PC-9 (cell line): ENCODE data around the gene ADAMTS3. TPM values are rescaled to one million over a fixed set of nuclear protein-coding genes. Genes with fewer than 3 reads are reported as not detected.

Experiments used
- BruUV-seq: library from RNA; stranded (reverse); fragments of 400-500 nt; replicated peaks from 2 replicates; lab custom pipeline; 2021; lab: Mats Ljungman, UMichigan
- CTCF ChIA-PET: fragments of 300-600 bp; sonication (Branson Sonifier 250); formaldehyde crosslinking; loops from one replicate; lab custom pipeline; 2022; ENCODE audit warnings: antibody characterized with exemption; lab: Charles Lee
- POLR2A ChIA-PET: fragments of 300-600 bp; sonication (Branson Sonifier 250); formaldehyde crosslinking; loops from one replicate; lab custom pipeline; 2022; ENCODE audit warnings: antibody characterized with exemption; ENCODE audit not compliant: unreplicated experiment; lab: Charles Lee
- DNase-seq, 2 experiments: peaks; one replicate each; pipeline versions ENCODE4 v3.0.0 to v3.0.0-alpha.2; 2015 to 2022; ENCODE audit warnings: mixed read lengths in 1 of 2
- H2AFZ ChIP-seq: fragments of 200-600 bp; sonication (generic); 2 replicates; pipeline ENCODE4 v1.8.1; 2017; ENCODE audit warnings: antibody characterized with exemption
- H3F3A ChIP-seq: fragments of 200-600 bp; sonication (generic); 2 replicates; pipeline ENCODE4 v1.8.1; 2017; ENCODE audit warnings: antibody characterized with exemption, mild to moderate bottlenecking, low read depth; ENCODE audit not compliant: insufficient read depth
- H3K27ac ChIP-seq: fragments of 200-600 bp; sonication (generic); 2 replicates; pipeline ENCODE4 v1.6.1; 2016; ENCODE audit warnings: mixed run types
- H3K27me3 ChIP-seq: fragments of 200-600 bp; sonication (generic); 2 replicates; pipeline ENCODE4 v1.6.1; 2016; ENCODE audit warnings: low read depth, mixed run types; ENCODE audit not compliant: insufficient read depth
- H3K36me3 ChIP-seq: fragments of 200-600 bp; sonication (generic); 2 replicates; pipeline ENCODE4 v1.6.1; 2016; ENCODE audit warnings: low read depth, mixed run types
- H3K4me1 ChIP-seq: fragments of 200-600 bp; sonication (generic); replicated peaks from 2 replicates; pipeline ENCODE4 v1.6.1; 2016; ENCODE audit warnings: mixed run types; ENCODE audit not compliant: insufficient read depth
- H3K4me2 ChIP-seq: fragments of 200-600 bp; sonication (generic); 2 replicates; pipeline ENCODE4 v1.6.1; 2017; ENCODE audit warnings: mixed run types
- H3K4me3 ChIP-seq: fragments of 200-600 bp; sonication (generic); 2 replicates; pipeline ENCODE4 v1.6.1; 2016; ENCODE audit warnings: mixed run types
- H3K79me2 ChIP-seq: fragments of 200-600 bp; sonication (generic); 2 replicates; pipeline ENCODE4 v1.6.1; 2017; ENCODE audit warnings: low read depth, mixed run types
- H3K9me2 ChIP-seq: fragments of 200-600 bp; sonication (generic); 2 replicates; pipeline ENCODE4 v1.8.1; 2017; ENCODE audit warnings: mild to moderate bottlenecking; ENCODE audit not compliant: insufficient read depth
- H3K9me3 ChIP-seq: fragments of 200-600 bp; sonication (generic); 2 replicates; pipeline ENCODE4 v1.8.1; 2016; ENCODE audit warnings: low read depth; ENCODE audit not compliant: insufficient read depth
- H4K20me1 ChIP-seq: fragments of 200-600 bp; sonication (generic); 2 replicates; pipeline ENCODE4 v1.8.1; 2017; ENCODE audit not compliant: insufficient read depth
- EZH2 ChIP-seq: fragments of 200-600 bp; sonication (generic); IDR thresholded peaks from 2 replicates; pipeline ENCODE4 v1.8.0; 2017; ENCODE audit warnings: antibody characterized with exemption, low read depth
- intact Hi-C: fragments of 100-400 bp; cut with micrococcal nuclease; formaldehyde crosslinking; loops from one replicate; pipeline ENCODE4 v1.10.0; 2022; ENCODE audit not compliant: unreplicated experiment
- total RNA-seq: library from RNA; stranded (reverse); gene quantifications from 2 replicates; pipeline ENCODE4 v1.2.3, GENCODE V29; 2021
- TF ChIP-seq, protein P1 (sequence below): fragments of 200-600 bp; sonication (generic); conservative IDR thresholded peaks from 2 replicates; pipeline ENCODE4 v1.6.1; 2017; ENCODE audit warnings: mixed run types, antibody characterized with exemption, mild to moderate bottlenecking, moderate library complexity

Gene ADAMTS3
- total RNA-seq, 1 experiment from 2014 or later, result 0.76 TPM

- ChIA-PET POLR2A (no interaction called here), CTCF (no interaction called here)
- no peak overlapping the region for H3K27ac ChIP-seq
- no peaks in the 10 kb centered on the region for H3K36me3 ChIP-seq
- H3K9me2 ChIP-seq, result no peaks in the 10 kb centered on the region
- H3K4me2 ChIP-seq, result no peak overlapping the region
- no peaks in the 10 kb centered on the region for H4K20me1 ChIP-seq
- H3K9me3 ChIP-seq, result no peaks in the 10 kb centered on the region
- no peaks in the 10 kb centered on the region for H3F3A ChIP-seq
- H3K4me1 ChIP-seq, result no peaks in the 10 kb centered on the region
- no peaks in the 10 kb centered on the region for H3K79me2 ChIP-seq
- no peaks in the 10 kb centered on the region for H3K27me3 ChIP-seq
- BruUV-seq, result no TSS peak
- intact Hi-C loops, result no loop called here
- no peak for DNase-seq
- H3K4me3 ChIP-seq, result no peak overlapping the region
- no peak for TF ChIP-seq EZH2
- TF ChIP-seq, protein P1, sequence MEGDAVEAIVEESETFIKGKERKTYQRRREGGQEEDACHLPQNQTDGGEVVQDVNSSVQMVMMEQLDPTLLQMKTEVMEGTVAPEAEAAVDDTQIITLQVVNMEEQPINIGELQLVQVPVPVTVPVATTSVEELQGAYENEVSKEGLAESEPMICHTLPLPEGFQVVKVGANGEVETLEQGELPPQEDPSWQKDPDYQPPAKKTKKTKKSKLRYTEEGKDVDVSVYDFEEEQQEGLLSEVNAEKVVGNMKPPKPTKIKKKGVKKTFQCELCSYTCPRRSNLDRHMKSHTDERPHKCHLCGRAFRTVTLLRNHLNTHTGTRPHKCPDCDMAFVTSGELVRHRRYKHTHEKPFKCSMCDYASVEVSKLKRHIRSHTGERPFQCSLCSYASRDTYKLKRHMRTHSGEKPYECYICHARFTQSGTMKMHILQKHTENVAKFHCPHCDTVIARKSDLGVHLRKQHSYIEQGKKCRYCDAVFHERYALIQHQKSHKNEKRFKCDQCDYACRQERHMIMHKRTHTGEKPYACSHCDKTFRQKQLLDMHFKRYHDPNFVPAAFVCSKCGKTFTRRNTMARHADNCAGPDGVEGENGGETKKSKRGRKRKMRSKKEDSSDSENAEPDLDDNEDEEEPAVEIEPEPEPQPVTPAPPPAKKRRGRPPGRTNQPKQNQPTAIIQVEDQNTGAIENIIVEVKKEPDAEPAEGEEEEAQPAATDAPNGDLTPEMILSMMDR, result no peak
- H2AFZ ChIP-seq, result no peak overlapping the region
These were observed 192.1 kb downstream of the ADAMTS3 start for GRCh38 chr4:72376901-72377300.

DNA sequence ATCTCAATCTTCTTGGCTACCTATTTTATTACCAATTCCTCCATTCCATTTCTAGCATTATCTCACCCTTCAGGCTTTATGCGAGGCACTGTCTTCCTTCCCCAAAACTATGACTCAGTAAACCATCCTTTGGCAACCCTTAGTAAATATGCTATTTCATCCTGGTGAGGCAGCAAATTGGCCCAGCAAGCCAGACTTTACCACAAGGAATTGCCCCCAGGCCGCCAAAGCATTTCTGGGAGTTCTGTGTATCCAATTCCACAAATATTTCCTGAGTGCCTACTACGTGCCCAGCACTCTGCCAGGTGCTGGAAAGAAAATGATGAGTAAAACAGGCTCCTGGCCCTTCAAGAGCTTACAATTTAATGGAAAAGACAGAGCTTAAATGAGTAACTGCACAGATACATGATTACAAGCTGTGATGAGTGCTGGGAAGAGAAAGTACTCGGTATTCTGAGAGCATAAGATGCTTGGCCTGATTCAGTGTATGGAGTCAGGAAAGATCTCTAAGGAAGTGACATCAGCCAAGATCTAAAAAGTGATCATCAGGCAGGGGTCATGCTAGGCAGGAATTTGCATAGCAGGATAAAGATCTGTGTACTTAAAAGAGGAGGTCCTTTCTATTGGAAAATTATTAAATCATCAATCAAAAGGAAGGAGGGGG lies 193.8 kb downstream of the ADAMTS3 start:
- no peak overlapping the region for H3K4me3 ChIP-seq
- no peak overlapping the region for H2AFZ ChIP-seq
- H3K4me1 ChIP-seq, result no peaks in the 10 kb centered on the region
- DNase-seq, result peak; percentile 19 to 34
- TF ChIP-seq EZH2, result no peak
- TF ChIP-seq, protein P1, result no peak
- no peak overlapping the region for H3K27ac ChIP-seq
- no peaks in the 10 kb centered on the region for H3K9me2 ChIP-seq
- H4K20me1 ChIP-seq, result no peaks in the 10 kb centered on the region
- POLR2A ChIA-PET, result no interaction called here
- no TSS peak for BruUV-seq
- CTCF ChIA-PET, result no interaction called here
- no peaks in the 10 kb centered on the region for H3K36me3 ChIP-seq
- no peaks in the 10 kb centered on the region for H3K9me3 ChIP-seq
- H3F3A ChIP-seq, result no peaks in the 10 kb centered on the region
- no peaks in the 10 kb centered on the region for H3K27me3 ChIP-seq
- intact Hi-C loops, result no loop called here
- H3K4me2 ChIP-seq, result no peak overlapping the region
- no peaks in the 10 kb centered on the region for H3K79me2 ChIP-seq

DNA sequence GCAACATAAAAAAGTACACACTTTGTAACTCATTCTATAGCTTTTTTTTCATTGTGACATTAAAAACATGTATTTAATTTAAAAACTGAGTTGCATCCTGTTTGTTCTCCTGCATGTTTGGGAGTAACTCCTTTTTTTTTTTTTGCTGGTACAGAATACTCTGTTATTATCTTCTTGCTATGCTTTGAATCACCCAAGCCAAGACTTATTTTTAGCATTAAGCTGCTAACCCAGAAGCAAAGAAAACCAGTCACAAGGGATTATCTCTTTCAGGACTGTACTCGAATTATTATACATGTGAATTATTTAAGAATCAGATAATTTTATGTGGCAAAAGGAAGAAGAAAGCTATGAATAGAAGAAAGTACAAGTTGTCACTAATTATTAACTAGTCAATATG lies 194.9 kb downstream of the ADAMTS3 start:
- no peak for DNase-seq
- H2AFZ ChIP-seq, result no peak overlapping the region
- H3K9me3 ChIP-seq, result no peaks in the 10 kb centered on the region
- H4K20me1 ChIP-seq, result no peaks in the 10 kb centered on the region
- no peak overlapping the region for H3K27ac ChIP-seq
- H3K9me2 ChIP-seq, result no peaks in the 10 kb centered on the region
- ChIA-PET CTCF (no interaction called here), POLR2A (no interaction called here)
- no peak for TF ChIP-seq EZH2
- TF ChIP-seq, protein P1, result no peak
- no TSS peak for BruUV-seq
- intact Hi-C loops, result no loop called here
- H3K4me1 ChIP-seq, result no peaks in the 10 kb centered on the region
- no peak overlapping the region for H3K4me2 ChIP-seq
- H3F3A ChIP-seq, result no peaks in the 10 kb centered on the region
- H3K36me3 ChIP-seq, result no peaks in the 10 kb centered on the region
- no peaks in the 10 kb centered on the region for H3K27me3 ChIP-seq
- H3K4me3 ChIP-seq, result no peak overlapping the region
- no peaks in the 10 kb centered on the region for H3K79me2 ChIP-seq
